HCT116 (cell line): ENCODE data around the gene GRIN3B. TPM values are rescaled to one million over a fixed set of nuclear protein-coding genes. Genes with fewer than 3 reads are reported as not detected.

ENCODE experiments used
- ATAC-seq: fragments of 200-7000 bp; cut with Tn5 transposase; 2 replicates; pipeline ENCODE4 v1.9.1; 2020; ENCODE audit warnings: mild to moderate bottlenecking, moderate library complexity
- BruUV-seq: library from RNA; stranded (reverse); fragments of 400-500 nt; replicated peaks from 2 replicates; lab custom pipeline; 2021; lab: Mats Ljungman, UMichigan
- CTCF ChIA-PET: fragments of 300-600 bp; sonication (Branson Sonifier 250); formaldehyde crosslinking; loops from one replicate; lab custom pipeline; 2021; ENCODE audit warnings: antibody characterized with exemption; lab: Charles Lee
- POLR2A ChIA-PET: fragments of 300-600, 350-600 bp; sonication (Branson Sonifier 250); formaldehyde crosslinking; loops from one replicate; lab custom pipeline; 2021; ENCODE audit warnings: antibody characterized with exemption; lab: Charles Lee
- RAD21 ChIA-PET, 2 experiments: fragments of 300-600 bp; sonication (Branson Sonifier 250); formaldehyde crosslinking; loops; one replicate each; lab custom pipeline; 2023; ENCODE audit warnings: low total read pairs in 2 of 2; ENCODE audit not compliant: uncharacterized antibody in 2 of 2, unreplicated experiment in 2 of 2, low non-redundant PET in 1 of 2; lab: Charles Lee
- DNase-seq: peaks from one replicate; pipeline ENCODE4 v3.0.0-alpha.2; 2010; ENCODE audit warnings: low read depth, low spot score
- H2AFZ ChIP-seq: fragments of 200-600 bp; shearing (Covaris generic), sonication (generic); 2 replicates; pipeline ENCODE4 v1.6.1; 2017; ENCODE audit warnings: low read depth, mixed run types, mixed read lengths, antibody characterized with exemption, low read length; ENCODE audit not compliant: poor library complexity, severe bottlenecking
- H3K27ac ChIP-seq: 2 replicates; pipeline ENCODE4 v1.5.1; 2012; ENCODE audit warnings: low read depth, low read length
- H3K27me3 ChIP-seq: fragments of 200-600 bp; sonication (generic); 2 replicates; pipeline ENCODE4 v1.6.1; 2016; ENCODE audit warnings: mixed run types, low read length, mixed read lengths; ENCODE audit not compliant: insufficient read depth
- H3K36me3 ChIP-seq, 2 experiments: fragments of 200-500 bp in 1 of 2; fragments of 200-600 bp in 1 of 2; sonication (Bioruptor generic) in 1 of 2; sonication (generic) in 1 of 2; 2 replicates each; pipeline versions ENCODE4 v1.5.1 to v1.6.1; 2014 to 2016; ENCODE audit warnings: low read length in 2 of 2, inconsistent platforms in 1 of 2, mixed read lengths in 1 of 2, mixed run types in 1 of 2; ENCODE audit not compliant: insufficient read depth in 2 of 2, control insufficient read depth in 1 of 2
- H3K4me1 ChIP-seq, 2 experiments: fragments of 200-600 bp in 1 of 2; sonication (generic) in 1 of 2; 2 replicates each; pipeline versions ENCODE4 v1.5.1 to v1.6.1; 2012 to 2017; ENCODE audit warnings: low read length in 2 of 2, inconsistent platforms in 1 of 2, mild to moderate bottlenecking in 1 of 2, mixed read lengths in 1 of 2, mixed run types in 1 of 2, moderate library complexity in 1 of 2; ENCODE audit not compliant: insufficient read depth in 2 of 2, control insufficient read depth in 1 of 2
- H3K4me2 ChIP-seq: fragments of 200-600 bp; sonication (generic); 2 replicates; pipeline ENCODE4 v1.6.1; 2017; ENCODE audit warnings: mixed run types, low read length, mixed read lengths
- H3K4me3 ChIP-seq, 2 experiments: fragments of 200-600 bp in 1 of 2; sonication (generic) in 1 of 2; replicated peaks in 1 of 2; 2 replicates each; pipeline ENCODE4 v1.5.1; 2011 to 2016; ENCODE audit warnings: low read length in 2 of 2, control low read depth in 1 of 2, low read depth in 1 of 2, mild to moderate bottlenecking in 1 of 2, mixed read lengths in 1 of 2, mixed run types in 1 of 2
- H3K79me2 ChIP-seq: fragments of 200-600 bp; sonication (generic); 2 replicates; pipeline ENCODE4 v1.6.1; 2017; ENCODE audit warnings: mild to moderate bottlenecking, mixed run types, low read length, moderate library complexity, mixed read lengths; ENCODE audit not compliant: insufficient read depth
- H3K9ac ChIP-seq: fragments of 200-600 bp; sonication (generic); 2 replicates; pipeline ENCODE4 v1.6.1; 2016; ENCODE audit warnings: low read length, mixed read lengths
- H3K9me2 ChIP-seq: fragments of 200-600 bp; sonication (generic), shearing (Covaris generic); 2 replicates; pipeline ENCODE4 v1.6.1; 2017; ENCODE audit warnings: mixed run types, mild to moderate bottlenecking, moderate library complexity; ENCODE audit not compliant: insufficient read depth
- H3K9me3 ChIP-seq, 2 experiments: fragments of 200-500 bp in 1 of 2; fragments of 200-600 bp in 1 of 2; sonication (Bioruptor generic) in 1 of 2; sonication (generic) in 1 of 2; 2 replicates each; pipeline ENCODE4 v1.6.1; 2014 to 2017; ENCODE audit warnings: low read length in 2 of 2, mixed read lengths in 2 of 2, inconsistent platforms in 1 of 2, low read depth in 1 of 2, mild to moderate bottlenecking in 1 of 2, mixed run types in 1 of 2, moderate library complexity in 1 of 2; ENCODE audit not compliant: control insufficient read depth in 1 of 2, insufficient read depth in 1 of 2
- H4K20me1 ChIP-seq: fragments of 200-600 bp; sonication (generic), shearing (Covaris generic); 2 replicates; pipeline ENCODE4 v1.6.1; 2017; ENCODE audit warnings: mixed run types, mild to moderate bottlenecking, moderate library complexity; ENCODE audit not compliant: insufficient read depth
- CEBPB ChIP-seq: IDR thresholded peaks from 2 replicates; pipeline ENCODE4 v1.6.1; 2012; ENCODE audit warnings: low read depth
- EGR1 ChIP-seq: IDR thresholded peaks from 2 replicates; pipeline ENCODE4 v1.6.1; 2012; ENCODE audit warnings: low read depth
- EZH2 ChIP-seq: fragments of 200-600 bp; sonication (generic); IDR thresholded peaks from 2 replicates; pipeline ENCODE4 v1.6.1; 2017; ENCODE audit warnings: antibody characterized with exemption, mixed run types
- FOSL1 ChIP-seq: IDR thresholded peaks from 2 replicates; pipeline ENCODE4 v1.6.1; 2012; ENCODE audit warnings: low read depth
- JUND ChIP-seq: IDR thresholded peaks from 2 replicates; pipeline ENCODE4 v1.6.1; 2012
- SIN3A ChIP-seq: IDR thresholded peaks from 2 replicates; pipeline ENCODE4 v1.6.1; 2012; ENCODE audit warnings: low read depth
- SP1 ChIP-seq: IDR thresholded peaks from 2 replicates; pipeline ENCODE4 v1.6.1; 2012; ENCODE audit warnings: low read depth
- SRF ChIP-seq: IDR thresholded peaks from 2 replicates; pipeline ENCODE4 v1.6.1; 2012; ENCODE audit warnings: low read depth
- YY1 ChIP-seq: IDR thresholded peaks from 2 replicates; pipeline ENCODE4 v1.6.1; 2011; ENCODE audit warnings: low read length, low read depth, moderate library complexity, mild to moderate bottlenecking; ENCODE audit not compliant: insufficient replicate concordance; ENCODE audit errors: extremely low read depth
- ZBTB33 ChIP-seq: IDR thresholded peaks from 2 replicates; pipeline ENCODE4 v1.6.1; 2011; ENCODE audit warnings: mild to moderate bottlenecking, low read length, moderate library complexity; ENCODE audit not compliant: insufficient replicate concordance; ENCODE audit errors: extremely low read depth
- intact Hi-C: fragments of 100-400 bp; cut with micrococcal nuclease; formaldehyde crosslinking; loops from 2 replicates; pipeline ENCODE4 v1.10.0; 2022
- total RNA-seq: library from RNA; stranded (reverse); gene quantifications from one replicate; pipeline ENCODE4 v1.2.1, GENCODE V29; 2021; ENCODE audit not compliant: unreplicated experiment
- TF ChIP-seq, protein P1 (sequence below): IDR thresholded peaks from 2 replicates; pipeline ENCODE4 v1.6.1; 2012; ENCODE audit warnings: low read depth
- TF ChIP-seq, protein P2 (sequence below): IDR thresholded peaks from 2 replicates; pipeline ENCODE4 v1.6.1; 2012

The GRIN3B gene
- total RNA-seq, 1 experiment from 2014 or later = 0.69 TPM

DNA sequence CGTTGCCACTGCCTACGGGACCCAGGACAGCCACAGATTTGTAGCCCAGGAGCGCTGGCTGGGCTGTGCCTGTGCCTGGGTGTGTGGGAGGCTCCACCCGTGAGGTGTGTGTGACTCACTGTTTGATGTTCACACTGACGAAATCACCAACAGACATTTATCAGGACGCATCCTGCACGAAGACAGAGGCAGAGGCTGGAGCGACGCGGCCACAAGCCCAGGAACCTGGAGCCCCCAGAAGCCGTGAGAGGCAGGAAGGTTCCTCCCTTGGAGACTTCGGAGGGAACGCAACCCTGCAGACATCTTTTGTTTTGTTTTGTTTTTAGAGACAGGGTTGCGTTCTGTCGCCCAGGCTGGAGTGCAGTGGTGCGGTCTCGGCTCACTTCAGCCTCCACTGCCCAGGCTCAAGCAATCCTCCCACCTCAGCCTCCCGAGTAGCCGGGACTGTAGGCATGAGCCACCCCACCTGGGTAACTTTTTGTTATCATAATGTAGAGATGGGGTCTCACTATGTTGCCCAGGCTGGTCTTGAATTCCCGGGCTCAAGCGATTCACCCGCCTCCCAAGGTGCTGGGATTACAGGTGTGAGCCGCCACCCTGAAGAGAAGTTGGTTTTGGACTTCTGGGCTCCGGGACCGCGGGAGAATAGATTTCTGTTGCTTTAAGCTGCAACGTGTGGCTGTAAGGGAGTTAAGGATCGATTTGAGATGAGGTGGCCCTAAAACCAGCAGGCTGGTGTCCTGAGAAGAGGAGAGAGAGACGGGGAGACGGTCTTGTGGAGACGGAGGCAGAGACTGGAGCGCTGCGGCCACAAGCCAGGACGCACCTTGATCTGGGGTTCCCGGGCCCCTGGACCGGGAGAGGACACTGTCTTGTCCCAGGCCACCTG lies 41.0 kb upstream of the GRIN3B start:
- BruUV-seq = no TSS peak
- Histone ChIP-seq H3K36me3 (peaks cover 0 to 4% of the 10 kb centered on the region in 2 experiments; a peak in 1 of 4 replicates), H3K4me3 (peak overlapping the region in 1 of 2 experiments; percentile 3; a peak in 1 of 4 replicates), H3K4me2 (peak overlapping the region; percentile 50), H3K4me1 (peaks cover 52 to 82% of the 10 kb centered on the region in 2 experiments), H2AFZ (no peak overlapping the region), H3K9me2 (no peaks in the 10 kb centered on the region), H3K9me3 (no peaks in the 10 kb centered on the region), H3K9ac (peak overlapping the region; percentile 9; the same call in 1 of the 2 replicates), H3K27ac (no peak overlapping the region), H3K27me3 (no peaks in the 10 kb centered on the region), H4K20me1 (no peaks in the 10 kb centered on the region), H3K79me2 (peaks cover 6% of the 10 kb centered on the region; the same call in 1 of the 2 replicates)
- ChIA-PET POLR2A (interaction anchor here (1.3 kb wide), 1 partner anchor 25 kb away, joined by 3 read pairs; the partner anchor contains the start of gene WDR18), CTCF (interaction anchor here (0.9 kb wide), 1 partner anchor 12 kb away, joined by 3 read pairs; no protein-coding TSS in a partner anchor), RAD21 (no interaction called here)
- ATAC-seq (peak; percentile 63), DNase-seq (peak; percentile 41)
- TF ChIP-seq YY1 (peak; percentile 43), JUND (no peak)
- intact Hi-C loops = no loop called here

DNA sequence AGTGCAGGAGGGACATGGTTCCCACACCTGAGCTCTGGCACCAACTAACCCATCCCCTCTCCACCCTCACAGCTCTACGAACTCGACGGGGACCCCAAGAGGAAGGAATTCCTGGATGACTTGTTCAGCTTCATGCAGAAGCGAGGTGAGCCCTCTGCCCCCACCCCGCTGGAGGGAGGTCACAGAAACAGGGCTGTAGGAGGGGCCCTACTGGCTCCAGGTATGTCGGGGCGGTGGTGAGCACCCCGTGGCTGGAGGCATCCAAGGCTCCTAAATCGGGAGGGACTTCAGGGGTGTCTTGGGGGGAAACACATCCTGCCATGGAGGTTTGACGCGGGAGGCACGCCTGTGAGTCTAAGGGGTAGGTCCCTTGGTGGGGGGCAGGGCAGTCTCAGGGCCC lies 40.2 kb upstream of the GRIN3B start:
- H4K20me1 ChIP-seq = no peaks in the 10 kb centered on the region
- DNase-seq (no peak), ATAC-seq (0 out of 2 replicates have a peak, but pooled peaks have one; percentile 15)
- no peak overlapping the region for H2AFZ ChIP-seq
- no peaks in the 10 kb centered on the region for H3K27me3 ChIP-seq
- BruUV-seq = no TSS peak
- POLR2A ChIA-PET = interaction anchor here (1.3 kb wide), 1 partner anchor 24 kb away, joined by 3 read pairs; the partner anchor contains the start of gene WDR18
- no peak overlapping the region for H3K27ac ChIP-seq
- H3K79me2 ChIP-seq = peaks cover 4% of the 10 kb centered on the region; the same call in 1 of the 2 replicates
- H3K4me3 ChIP-seq = no peak overlapping the region
- H3K9ac ChIP-seq = no peak overlapping the region
- H3K4me1 ChIP-seq = peaks cover 48 to 74% of the 10 kb centered on the region in 2 experiments
- peak overlapping the region; percentile 50; the same call in 1 of the 2 replicates for H3K4me2 ChIP-seq
- H3K9me3 ChIP-seq = no peaks in the 10 kb centered on the region
- peaks cover 0 to 12% of the 10 kb centered on the region in 2 experiments; a peak in 2 of 4 replicates for H3K36me3 ChIP-seq
- intact Hi-C loops = no loop called here
- H3K9me2 ChIP-seq = no peaks in the 10 kb centered on the region
- RAD21 ChIA-PET = no interaction called here
- CTCF ChIA-PET = interaction anchor here (0.9 kb wide), 1 partner anchor 11 kb away, joined by 3 read pairs; no protein-coding TSS in a partner anchor
- TF ChIP-seq, protein P1, sequence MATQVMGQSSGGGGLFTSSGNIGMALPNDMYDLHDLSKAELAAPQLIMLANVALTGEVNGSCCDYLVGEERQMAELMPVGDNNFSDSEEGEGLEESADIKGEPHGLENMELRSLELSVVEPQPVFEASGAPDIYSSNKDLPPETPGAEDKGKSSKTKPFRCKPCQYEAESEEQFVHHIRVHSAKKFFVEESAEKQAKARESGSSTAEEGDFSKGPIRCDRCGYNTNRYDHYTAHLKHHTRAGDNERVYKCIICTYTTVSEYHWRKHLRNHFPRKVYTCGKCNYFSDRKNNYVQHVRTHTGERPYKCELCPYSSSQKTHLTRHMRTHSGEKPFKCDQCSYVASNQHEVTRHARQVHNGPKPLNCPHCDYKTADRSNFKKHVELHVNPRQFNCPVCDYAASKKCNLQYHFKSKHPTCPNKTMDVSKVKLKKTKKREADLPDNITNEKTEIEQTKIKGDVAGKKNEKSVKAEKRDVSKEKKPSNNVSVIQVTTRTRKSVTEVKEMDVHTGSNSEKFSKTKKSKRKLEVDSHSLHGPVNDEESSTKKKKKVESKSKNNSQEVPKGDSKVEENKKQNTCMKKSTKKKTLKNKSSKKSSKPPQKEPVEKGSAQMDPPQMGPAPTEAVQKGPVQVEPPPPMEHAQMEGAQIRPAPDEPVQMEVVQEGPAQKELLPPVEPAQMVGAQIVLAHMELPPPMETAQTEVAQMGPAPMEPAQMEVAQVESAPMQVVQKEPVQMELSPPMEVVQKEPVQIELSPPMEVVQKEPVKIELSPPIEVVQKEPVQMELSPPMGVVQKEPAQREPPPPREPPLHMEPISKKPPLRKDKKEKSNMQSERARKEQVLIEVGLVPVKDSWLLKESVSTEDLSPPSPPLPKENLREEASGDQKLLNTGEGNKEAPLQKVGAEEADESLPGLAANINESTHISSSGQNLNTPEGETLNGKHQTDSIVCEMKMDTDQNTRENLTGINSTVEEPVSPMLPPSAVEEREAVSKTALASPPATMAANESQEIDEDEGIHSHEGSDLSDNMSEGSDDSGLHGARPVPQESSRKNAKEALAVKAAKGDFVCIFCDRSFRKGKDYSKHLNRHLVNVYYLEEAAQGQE = no peak
- no peak for TF ChIP-seq SRF
- no peak for TF ChIP-seq EZH2
- no peak for TF ChIP-seq EGR1
- TF ChIP-seq FOSL1 = no peak
- no peak for TF ChIP-seq JUND
- no peak for TF ChIP-seq SIN3A
- TF ChIP-seq CEBPB = no peak
- TF ChIP-seq, protein P2, sequence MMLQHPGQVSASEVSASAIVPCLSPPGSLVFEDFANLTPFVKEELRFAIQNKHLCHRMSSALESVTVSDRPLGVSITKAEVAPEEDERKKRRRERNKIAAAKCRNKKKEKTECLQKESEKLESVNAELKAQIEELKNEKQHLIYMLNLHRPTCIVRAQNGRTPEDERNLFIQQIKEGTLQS = no peak
- TF ChIP-seq ZBTB33 = no peak
- no peak for TF ChIP-seq SP1
